SK-N-SH (cell line): ENCODE results near the gene GALNT11. TPM values are rescaled to one million over a fixed set of nuclear protein-coding genes. Genes with fewer than 3 reads are reported as not detected.

Source experiments
- CTCF ChIA-PET: fragments of 300-600, 350-600 bp; formaldehyde crosslinking; extraction: SDS; loops from one replicate; lab custom pipeline; 2021; lab: Yijun Ruan, JAX
- POLR2A ChIA-PET: fragments of 350-600 bp; sonication (Branson Sonifier 250); formaldehyde crosslinking; extraction: SDS; loops from one replicate; lab custom pipeline; 2020; ENCODE audit warnings: antibody characterized with exemption, inconsistent platforms; lab: Yijun Ruan, JAX
- DNase-seq: peaks from one replicate; pipeline ENCODE4 v3.0.0; 2012
- H2AFZ ChIP-seq: fragments of 200-600 bp; sonication (generic); 2 replicates; pipeline ENCODE4 v1.8.1; 2016; ENCODE audit warnings: antibody characterized with exemption, mild to moderate bottlenecking, low read depth
- H3F3A ChIP-seq: fragments of 200-600 bp; sonication (generic); replicated peaks from 2 replicates; pipeline ENCODE3; 2016; ENCODE audit warnings: antibody characterized with exemption, mild to moderate bottlenecking; ENCODE audit not compliant: insufficient read depth
- H3K27ac ChIP-seq, 2 experiments: fragments of 200-500 bp in 1 of 2; fragments of 200-600 bp in 1 of 2; sonication (Bioruptor generic) in 1 of 2; sonication (generic), shearing (Covaris generic) in 1 of 2; 2 replicates each; pipeline versions ENCODE4 v1.5.1 to v1.6.1; 2014 to 2016; ENCODE audit warnings: low read depth in 2 of 2, inconsistent platforms in 1 of 2, low read length in 1 of 2, mild to moderate bottlenecking in 1 of 2, mixed read lengths in 1 of 2
- H3K27me3 ChIP-seq: fragments of 200-600 bp; sonication (generic), shearing (Covaris generic); 2 replicates; pipeline ENCODE4 v1.6.1; 2016; ENCODE audit warnings: mixed run types; ENCODE audit not compliant: insufficient read depth
- H3K36me3 ChIP-seq, 2 experiments: fragments of 200-500 bp in 1 of 2; fragments of 200-600 bp in 1 of 2; sonication (Bioruptor generic) in 1 of 2; sonication (generic) in 1 of 2; replicated peaks in 1 of 2; 2 replicates each; pipeline versions ENCODE3 to v1.5.1; 2014 to 2016; ENCODE audit warnings: low read length in 1 of 2, mild to moderate bottlenecking in 1 of 2; ENCODE audit not compliant: insufficient read depth in 2 of 2, control insufficient read depth in 1 of 2
- H3K4me1 ChIP-seq, 2 experiments: fragments of 200-500 bp in 1 of 2; fragments of 200-600 bp in 1 of 2; sonication (Bioruptor generic) in 1 of 2; sonication (generic), shearing (Covaris generic) in 1 of 2; 2 replicates each; pipeline versions ENCODE4 v1.5.1 to v1.6.1; 2014 to 2016; ENCODE audit warnings: low read depth in 1 of 2, low read length in 1 of 2, mixed run types in 1 of 2; ENCODE audit not compliant: insufficient read depth in 2 of 2, control insufficient read depth in 1 of 2
- H3K4me2 ChIP-seq: fragments of 200-600 bp; sonication (generic), shearing (Covaris generic); 2 replicates; pipeline ENCODE4 v1.6.1; 2017; ENCODE audit warnings: mixed run types
- H3K4me3 ChIP-seq, 2 experiments: fragments of 200-500 bp in 1 of 2; fragments of 200-600 bp in 1 of 2; sonication (Bioruptor generic) in 1 of 2; sonication (generic), shearing (Covaris generic) in 1 of 2; 2 replicates each; pipeline versions ENCODE4 v1.5.1 to v1.8.1; 2014 to 2016; ENCODE audit warnings: low read depth in 2 of 2, inconsistent platforms in 1 of 2, low read length in 1 of 2, mild to moderate bottlenecking in 1 of 2, mixed read lengths in 1 of 2, moderate library complexity in 1 of 2
- H3K79me2 ChIP-seq: fragments of 200-600 bp; sonication (generic); 2 replicates; pipeline ENCODE4 v1.8.1; 2017; ENCODE audit warnings: mild to moderate bottlenecking; ENCODE audit not compliant: insufficient read depth
- H3K9ac ChIP-seq: fragments of 200-600 bp; sonication (generic); 2 replicates; pipeline ENCODE4 v1.6.1; 2017; ENCODE audit warnings: mixed run types
- H3K9me2 ChIP-seq: fragments of 200-600 bp; sonication (generic); 2 replicates; pipeline ENCODE4 v1.6.1; 2017; ENCODE audit warnings: mixed run types
- H3K9me3 ChIP-seq: fragments of 200-600 bp; sonication (generic); 2 replicates; pipeline ENCODE4 v1.6.1; 2017; ENCODE audit warnings: mixed run types, mild to moderate bottlenecking, moderate library complexity
- H4K20me1 ChIP-seq: fragments of 200-600 bp; sonication (generic); 2 replicates; pipeline ENCODE4 v1.6.1; 2017; ENCODE audit warnings: mild to moderate bottlenecking, mixed run types; ENCODE audit not compliant: insufficient read depth
- CHD2 ChIP-seq: fragments of 150-350 bp; IDR thresholded peaks from 2 replicates; pipeline ENCODE4 v1.6.1; 2018; ENCODE audit warnings: low read length; ENCODE audit not compliant: partially characterized antibody
- CTCF ChIP-seq: fragments of 200-600 bp; sonication (generic); IDR thresholded peaks from 2 replicates; pipeline ENCODE4 v1.6.1; 2017; ENCODE audit warnings: antibody characterized with exemption, mild to moderate bottlenecking, moderate library complexity
- ELF1 ChIP-seq: IDR thresholded peaks from 2 replicates; pipeline ENCODE4 v1.4.0; 2012
- FOSL2 ChIP-seq: IDR thresholded peaks from 2 replicates; pipeline ENCODE4 v1.4.0; 2012; ENCODE audit warnings: low read depth, mild to moderate bottlenecking, moderate library complexity, borderline replicate concordance
- FOXJ3 ChIP-seq: sonication (generic); formaldehyde crosslinking; IDR thresholded peaks from 2 replicates; pipeline ENCODE4 v1.5.1; 2020; ENCODE audit warnings: mild to moderate bottlenecking, missing genetic modification reagents
- GATA2 ChIP-seq: sonication (generic); formaldehyde crosslinking; IDR thresholded peaks from 2 replicates; pipeline ENCODE4 v1.5.0; 2020; ENCODE audit warnings: mild to moderate bottlenecking, missing genetic modification reagents
- IRF3 ChIP-seq: fragments of 150-350 bp; IDR thresholded peaks from 2 replicates; pipeline ENCODE4 v1.6.1; 2016; ENCODE audit warnings: mild to moderate bottlenecking, low read depth, low read length
- JUND ChIP-seq: IDR thresholded peaks from 2 replicates; pipeline ENCODE4 v1.4.0; 2012
- MEF2A ChIP-seq: IDR thresholded peaks from 2 replicates; pipeline ENCODE4 v1.4.0; 2012; ENCODE audit warnings: low read depth, borderline replicate concordance
- RAD21 ChIP-seq: IDR thresholded peaks from 2 replicates; pipeline ENCODE4 v1.6.1; 2012; ENCODE audit warnings: mild to moderate bottlenecking, low read length
- SMC3 ChIP-seq: IDR thresholded peaks from 2 replicates; pipeline ENCODE4 v1.6.1; 2012; ENCODE audit warnings: low read depth, low read length, improper control_type of control experiment
- TCF12 ChIP-seq: IDR thresholded peaks from 2 replicates; pipeline ENCODE4 v1.4.0; 2012
- TEAD4 ChIP-seq: IDR thresholded peaks from 2 replicates; pipeline ENCODE4 v1.4.0; 2012; ENCODE audit warnings: mild to moderate bottlenecking, borderline replicate concordance; ENCODE audit not compliant: insufficient read depth
- USF2 ChIP-seq: fragments of 150-350 bp; IDR thresholded peaks from 2 replicates; pipeline ENCODE4 v1.6.1; 2017; ENCODE audit warnings: antibody characterized with exemption, low read length, low read depth, borderline replicate concordance
- YY1 ChIP-seq: IDR thresholded peaks from 2 replicates; pipeline ENCODE4 v1.4.0; 2012; ENCODE audit warnings: low read depth, mild to moderate bottlenecking
- WGBS: methylation state at CpG from one replicate; pipeline ENCODE4 v1.1.6; 2017; ENCODE audit warnings: low lambda C conversion rate; 5-methylcytosine and 5-hydroxymethylcytosine counted together
- polyA plus RNA-seq, 3 experiments: library from polyadenylated mRNA; depleted of rRNA; stranded (reverse); fragments of >200 nt; gene quantifications; 2 replicates each; pipeline ENCODE4 v1.2.3, GENCODE V29; 2012

GALNT11 gene
- polyA plus RNA-seq, 1 of the 3 experiments (the other 2 are of a cell fraction) = 70.0 TPM

- CTCF ChIA-PET = interaction anchor here (0.6 to 2.3 kb wide), 2 partner anchors 14 to 252 kb away, joined by 4 to 8 read pairs; no protein-coding TSS in a partner anchor
Measured at GRCh38 chr7:152103691-152104090, 78.2 kb downstream of the GALNT11 start.

More at GRCh38 chr7:152103691-152104090, 78.2 kb downstream of the GALNT11 start:
- H3K4me3 ChIP-seq = no peak overlapping the region
- H3K27ac ChIP-seq = no peak overlapping the region
- no peaks in the 10 kb centered on the region; a peak in 1 of 4 replicates for H3K4me1 ChIP-seq
- H3K9ac ChIP-seq = no peak overlapping the region
- H3K27me3 ChIP-seq = no peaks in the 10 kb centered on the region
- no peaks in the 10 kb centered on the region for H3K9me2 ChIP-seq
- peaks cover 2% of the 10 kb centered on the region for H3F3A ChIP-seq
- 74% methylated on average over 5 of the region's 5 CpGs for WGBS
- H3K79me2 ChIP-seq = no peaks in the 10 kb centered on the region
- POLR2A ChIA-PET = no interaction called here
- H3K36me3 ChIP-seq = peaks cover 26 to 57% of the 10 kb centered on the region in 2 experiments
- H4K20me1 ChIP-seq = no peaks in the 10 kb centered on the region
- H3K4me2 ChIP-seq = no peak overlapping the region
- H3K9me3 ChIP-seq = no peaks in the 10 kb centered on the region
- no peak for DNase-seq
- no peak overlapping the region for H2AFZ ChIP-seq
- TF ChIP-seq SMC3 (no peak), YY1 (no peak), CHD2 (no peak), GATA2 (CRISPR knock-in tag) (no peak), TEAD4 (no peak), USF2 (no peak), TCF12 (no peak), FOSL2 (no peak), ELF1 (no peak), CTCF (no peak), MEF2A (no peak), RAD21 (no peak), JUND (no peak), IRF3 (no peak), FOXJ3 (CRISPR knock-in tag) (no peak)
